Adrenal gland (tissue), 5 donors: Measurements from ENCODE around the gene PEX5.

Experiments used
- POLR2A ChIP-seq, 2 donors: fragments of 450-650 bp; IDR thresholded peaks; one replicate each; pipeline ENCODE4 v1.6.1; 2017; ENCODE audit warnings: antibody characterized with exemption in 2 of 2, mild to moderate bottlenecking in 2 of 2, moderate library complexity in 1 of 2
- TF ChIP-seq, protein P1 (sequence below), 6 experiments: fragments of 450-650 bp in 4 of 6; fragments of 200-600 bp in 2 of 6; sonication (generic) in 1 of 6; IDR thresholded peaks; 1 replicate in 5 of 6; 2 replicates in 1 of 6; pipeline versions ENCODE4 v1.5.1 to v1.8.0; 2016 to 2021; ENCODE audit warnings: antibody characterized with exemption in 6 of 6, mild to moderate bottlenecking in 2 of 6, moderate library complexity in 1 of 6
- donor health status: DM: no; HTN: no; CAD: no.

DNA sequence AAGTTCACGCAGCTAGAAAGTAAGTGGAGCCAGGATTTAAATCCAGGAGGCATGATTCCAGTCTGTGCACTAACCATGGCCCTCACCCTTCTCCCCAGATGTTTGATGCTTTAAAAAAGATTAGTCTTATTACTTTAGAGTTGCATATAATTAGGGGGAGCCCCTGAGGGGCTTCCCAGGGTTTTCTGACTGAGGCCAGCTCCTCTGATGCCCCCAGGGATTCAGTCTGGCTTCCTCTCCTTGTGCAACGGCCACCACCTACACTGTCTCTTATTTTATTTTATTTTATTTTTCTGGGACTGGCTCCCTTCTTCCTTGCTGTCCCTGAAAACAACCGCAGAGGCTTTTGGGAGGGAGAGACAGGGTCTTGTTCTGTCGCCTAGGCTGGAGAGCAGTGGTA is 36.7 kb upstream of the PEX5 start:
- TF ChIP-seq, protein P1, sequence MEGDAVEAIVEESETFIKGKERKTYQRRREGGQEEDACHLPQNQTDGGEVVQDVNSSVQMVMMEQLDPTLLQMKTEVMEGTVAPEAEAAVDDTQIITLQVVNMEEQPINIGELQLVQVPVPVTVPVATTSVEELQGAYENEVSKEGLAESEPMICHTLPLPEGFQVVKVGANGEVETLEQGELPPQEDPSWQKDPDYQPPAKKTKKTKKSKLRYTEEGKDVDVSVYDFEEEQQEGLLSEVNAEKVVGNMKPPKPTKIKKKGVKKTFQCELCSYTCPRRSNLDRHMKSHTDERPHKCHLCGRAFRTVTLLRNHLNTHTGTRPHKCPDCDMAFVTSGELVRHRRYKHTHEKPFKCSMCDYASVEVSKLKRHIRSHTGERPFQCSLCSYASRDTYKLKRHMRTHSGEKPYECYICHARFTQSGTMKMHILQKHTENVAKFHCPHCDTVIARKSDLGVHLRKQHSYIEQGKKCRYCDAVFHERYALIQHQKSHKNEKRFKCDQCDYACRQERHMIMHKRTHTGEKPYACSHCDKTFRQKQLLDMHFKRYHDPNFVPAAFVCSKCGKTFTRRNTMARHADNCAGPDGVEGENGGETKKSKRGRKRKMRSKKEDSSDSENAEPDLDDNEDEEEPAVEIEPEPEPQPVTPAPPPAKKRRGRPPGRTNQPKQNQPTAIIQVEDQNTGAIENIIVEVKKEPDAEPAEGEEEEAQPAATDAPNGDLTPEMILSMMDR (IDR thresholded peaks at IDR 0.05), result no peak
- TF ChIP-seq POLR2A (IDR thresholded peaks at IDR 0.05), result no peak
